Measurements from ENCODE around the gene COX20.

COX20 gene

GRCh38 chr1:244852694-244853093 lies 17.2 kb downstream of the COX20 start:
- H3K4me2 ChIP-seq (ENCODE audit: low read length) = no peak overlapping the region
- no peaks in the 10 kb centered on the region for H3K27me3 ChIP-seq (ENCODE audit: insufficient read depth, low read length)
- no peaks in the 10 kb centered on the region for H3K4me1 ChIP-seq (ENCODE audit: insufficient read depth, low read length, severe bottlenecking)
- no peak overlapping the region for H3K9ac ChIP-seq (ENCODE audit: low read length)
- no peak overlapping the region for H3K4me3 ChIP-seq (ENCODE audit: low read depth, low read length, poor library complexity, severe bottlenecking)
- no peak overlapping the region for H3K27ac ChIP-seq (ENCODE audit: low read depth, low read length, poor library complexity, severe bottlenecking)
- no peaks in the 10 kb centered on the region for H3K9me2 ChIP-seq (ENCODE audit: low read depth, low read length)
- H3K9me3 ChIP-seq (ENCODE audit: low read length) = no peaks in the 10 kb centered on the region
- peaks cover 100% of the 10 kb centered on the region for H3K36me3 ChIP-seq (ENCODE audit: insufficient read depth, low read length)
- no peak overlapping the region for H2AFZ ChIP-seq (ENCODE audit: low read length)
- H3F3A ChIP-seq (ENCODE audit: insufficient read depth, low read length) = peaks cover 3% of the 10 kb centered on the region; the same call in 1 of the 2 replicates
- peaks cover 16% of the 10 kb centered on the region; the same call in 1 of the 2 replicates for H3K79me2 ChIP-seq (ENCODE audit: insufficient read depth, low read length)
- H4K20me1 ChIP-seq (ENCODE audit: insufficient read depth, low read length) = 0 out of 2 replicates have a peak, but pooled peaks cover 2% of the 10 kb centered on the region
- TF ChIP-seq EZH2 (IDR thresholded peaks at IDR 0.05; ENCODE audit: borderline replicate concordance, low read length) = no peak
- no peak for TF ChIP-seq CTCF (IDR thresholded peaks at IDR 0.05; ENCODE audit: low read length)

DNA sequence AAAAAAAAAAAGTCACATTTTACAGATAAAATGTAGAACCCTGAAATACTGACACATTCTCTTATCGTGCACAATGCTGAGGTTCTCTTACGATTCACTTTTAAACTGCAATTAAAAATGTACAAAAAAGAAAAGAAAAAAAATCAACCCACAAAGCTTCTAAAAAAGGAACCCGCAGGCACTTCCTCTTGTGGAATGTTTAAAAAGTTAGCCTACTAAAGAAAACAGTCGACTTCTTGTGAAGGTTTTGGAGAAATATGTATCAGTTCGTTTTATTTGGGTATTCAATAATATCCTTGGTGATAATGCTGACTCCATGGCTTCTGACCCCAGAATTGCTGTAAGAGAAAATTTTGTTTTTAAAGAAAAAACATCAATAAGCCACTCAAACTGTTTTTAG lies 18.7 kb downstream of the COX20 start:
- TF ChIP-seq CTCF (IDR thresholded peaks at IDR 0.05; ENCODE audit: low read length) (no peak), EZH2 (IDR thresholded peaks at IDR 0.05; ENCODE audit: borderline replicate concordance, low read length) (no peak)
- H3K79me2 ChIP-seq (ENCODE audit: insufficient read depth, low read length) = peaks cover 30% of the 10 kb centered on the region
- H3K9me3 ChIP-seq (ENCODE audit: low read length) = no peaks in the 10 kb centered on the region
- no peaks in the 10 kb centered on the region for H3K27me3 ChIP-seq (ENCODE audit: insufficient read depth, low read length)
- H4K20me1 ChIP-seq (ENCODE audit: insufficient read depth, low read length) = 0 out of 2 replicates have a peak, but pooled peaks cover 2% of the 10 kb centered on the region
- H3K4me3 ChIP-seq (ENCODE audit: low read depth, low read length, poor library complexity, severe bottlenecking) = no peak overlapping the region
- H3K4me1 ChIP-seq (ENCODE audit: insufficient read depth, low read length, severe bottlenecking) = peaks cover under 1% of the 10 kb centered on the region
- peaks cover 100% of the 10 kb centered on the region for H3K36me3 ChIP-seq (ENCODE audit: insufficient read depth, low read length)
- H3K27ac ChIP-seq (ENCODE audit: low read depth, low read length, poor library complexity, severe bottlenecking) = no peak overlapping the region
- H3F3A ChIP-seq (ENCODE audit: insufficient read depth, low read length) = 0 out of 2 replicates have a peak, but pooled peaks cover 3% of the 10 kb centered on the region
- H3K4me2 ChIP-seq (ENCODE audit: low read length) = no peak overlapping the region
- no peak overlapping the region for H3K9ac ChIP-seq (ENCODE audit: low read length)
- H3K9me2 ChIP-seq (ENCODE audit: low read depth, low read length) = no peaks in the 10 kb centered on the region
- H2AFZ ChIP-seq (ENCODE audit: low read length) = no peak overlapping the region

DNA sequence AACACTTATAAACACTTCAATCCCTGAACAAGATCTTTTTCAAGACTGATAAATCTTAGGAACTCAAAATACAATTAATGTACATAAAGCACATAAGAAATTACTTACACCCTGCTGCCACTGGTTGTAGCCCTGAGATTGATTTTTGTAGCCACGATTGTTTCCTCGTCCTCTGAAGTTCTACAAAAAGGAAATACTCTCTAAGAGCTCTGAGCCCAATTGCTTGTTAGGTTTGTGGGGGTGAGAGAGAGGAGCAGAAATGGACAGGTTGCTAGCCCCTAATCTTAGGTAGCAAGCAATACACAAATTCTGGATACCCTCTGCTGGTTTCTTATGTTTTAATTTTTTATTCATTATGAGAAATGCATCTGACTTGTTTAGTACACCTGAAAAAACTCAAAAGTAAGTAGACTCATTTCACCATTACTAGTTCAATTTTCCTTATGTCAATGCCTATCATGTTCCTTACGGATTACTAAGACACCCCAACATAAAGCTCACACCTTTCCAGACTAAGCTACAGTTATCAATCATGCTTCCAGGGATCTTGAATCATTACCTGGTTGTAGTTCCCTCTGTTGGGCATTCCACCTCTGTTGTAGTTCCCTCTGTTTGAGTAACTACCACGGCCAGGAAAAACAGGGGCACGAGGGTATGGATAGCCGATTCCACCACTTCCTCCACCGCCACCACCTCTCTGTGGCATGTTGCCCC lies 19.6 kb downstream of the COX20 start:
- Histone ChIP-seq H4K20me1 (ENCODE audit: insufficient read depth, low read length) (0 out of 2 replicates have a peak, but pooled peaks cover 2% of the 10 kb centered on the region), H3F3A (ENCODE audit: insufficient read depth, low read length) (0 out of 2 replicates have a peak, but pooled peaks cover 1% of the 10 kb centered on the region), H3K9me2 (ENCODE audit: low read depth, low read length) (no peaks in the 10 kb centered on the region), H3K4me2 (ENCODE audit: low read length) (no peak overlapping the region), H3K27me3 (ENCODE audit: insufficient read depth, low read length) (no peaks in the 10 kb centered on the region), H2AFZ (ENCODE audit: low read length) (no peak overlapping the region), H3K4me3 (ENCODE audit: low read depth, low read length, poor library complexity, severe bottlenecking) (no peak overlapping the region), H3K27ac (ENCODE audit: low read depth, low read length, poor library complexity, severe bottlenecking) (no peak overlapping the region), H3K9me3 (ENCODE audit: low read length) (no peaks in the 10 kb centered on the region), H3K4me1 (ENCODE audit: insufficient read depth, low read length, severe bottlenecking) (peaks cover 8% of the 10 kb centered on the region), H3K36me3 (ENCODE audit: insufficient read depth, low read length) (peaks cover 100% of the 10 kb centered on the region), H3K79me2 (ENCODE audit: insufficient read depth, low read length) (peaks cover 38% of the 10 kb centered on the region), H3K9ac (ENCODE audit: low read length) (no peak overlapping the region)
- TF ChIP-seq CTCF (IDR thresholded peaks at IDR 0.05; ENCODE audit: low read length) (no peak), EZH2 (IDR thresholded peaks at IDR 0.05; ENCODE audit: borderline replicate concordance, low read length) (no peak)
